ENCODE results near the gene C14orf119. TPM values are rescaled to one million over a fixed set of nuclear protein-coding genes. Genes with fewer than 3 reads are reported as not detected.

C14orf119 gene
- total and polyA plus RNA-seq, 9 of the 15 experiments (the other 6 are each of a cell fraction or from before 2014, with no cell fraction given), result 36.7 to 251 (median 51.8) TPM

- TF ChIP-seq UBTF (IDR thresholded peaks at IDR 0.05; ENCODE audit: borderline replicate concordance in 1 of 2, low read depth in 2 of 2, low read length in 2 of 2), result 0 out of 4 replicates have a peak, but pooled peaks of 1 of the 2 experiments have one; percentile 53
- TF ChIP-seq HSF4 (CRISPR knock-in tag; IDR thresholded peaks at IDR 0.05; ENCODE audit: borderline replicate concordance), result no peak
- TF ChIP-seq CBX1 (IDR thresholded peaks at IDR 0.05; ENCODE audit: low read depth), result no peak
- TF ChIP-seq PTBP1 (IDR thresholded peaks at IDR 0.05; ENCODE audit: low read depth, low read length), result 0 out of 2 replicates have a peak, but pooled peaks have one; percentile 72
- TF ChIP-seq ARID3A (IDR thresholded peaks at IDR 0.05; ENCODE audit: borderline replicate concordance, low read depth, low read length), result 0 out of 2 replicates have a peak, but pooled peaks have one; percentile 41
- peak; percentile 87 for TF ChIP-seq TFAP4 (CRISPR knock-in tag; IDR thresholded peaks at IDR 0.05; ENCODE audit: borderline replicate concordance)
- no peak for TF ChIP-seq POLR3G (IDR thresholded peaks at IDR 0.05; ENCODE audit: extremely low read depth, insufficient read length, insufficient replicate concordance)
- no peak for TF ChIP-seq HNRNPLL (IDR thresholded peaks at IDR 0.05; ENCODE audit: low read depth, low read length, poor library complexity, severe bottlenecking)
- TF ChIP-seq MAFK (IDR thresholded peaks at IDR 0.05; ENCODE audit: low read length), result peak; percentile 37; the same call in 1 of the 2 replicates
- TF ChIP-seq SMAD4 (CRISPR knock-in tag; conservative IDR thresholded peaks at IDR 0.05), result peak; percentile 37; the same call in 1 of the 2 replicates
- peak in 1 of 3 experiments; percentile 66; a peak in 2 of 6 replicates for TF ChIP-seq ZBTB11 (CRISPR knock-in tag; IDR thresholded peaks at IDR 0.05)
- TF ChIP-seq ZNF232 (CRISPR knock-in tag; IDR thresholded peaks at IDR 0.05), result no peak
- peak; percentile 97 for TF ChIP-seq STAG1 (CRISPR knock-in tag; IDR thresholded peaks at IDR 0.05; ENCODE audit: borderline replicate concordance)
- TF ChIP-seq CREM (IDR thresholded peaks at IDR 0.05; ENCODE audit: low read depth), result peak; percentile 40; the same call in 1 of the 2 replicates
- TF ChIP-seq ATF7 (IDR thresholded peaks at IDR 0.05), result peak; percentile 46; the same call in 1 of the 2 replicates
- TF ChIP-seq EP300 (IDR thresholded peaks at IDR 0.05; ENCODE audit: low read length), result peak; percentile 71
- TF ChIP-seq TBL1XR1 (IDR thresholded peaks at IDR 0.05; ENCODE audit: low read length in 2 of 2), result peak; percentile 64 to 70; a peak in 3 of 4 replicates
Measured at GRCh38 chr14:23120541-23121251, 25.4 kb downstream of the C14orf119 start (continued).

All from K562 (cell line).